HL-60/S4 treated with phorbol 12-myristate 13-acetate at 8.2 ng/mL for 4 days and 3 days (cell line): ENCODE results near the gene DGKG.

Experiments
- in situ Hi-C: fragments of 300-500 bp; cut with MboI; formaldehyde crosslinking; loops from 2 replicates; pipeline ENCODE4 v1.15.0; 2022; ENCODE audit warnings: low sequenced_read_pairs

DGKG gene

DNA sequence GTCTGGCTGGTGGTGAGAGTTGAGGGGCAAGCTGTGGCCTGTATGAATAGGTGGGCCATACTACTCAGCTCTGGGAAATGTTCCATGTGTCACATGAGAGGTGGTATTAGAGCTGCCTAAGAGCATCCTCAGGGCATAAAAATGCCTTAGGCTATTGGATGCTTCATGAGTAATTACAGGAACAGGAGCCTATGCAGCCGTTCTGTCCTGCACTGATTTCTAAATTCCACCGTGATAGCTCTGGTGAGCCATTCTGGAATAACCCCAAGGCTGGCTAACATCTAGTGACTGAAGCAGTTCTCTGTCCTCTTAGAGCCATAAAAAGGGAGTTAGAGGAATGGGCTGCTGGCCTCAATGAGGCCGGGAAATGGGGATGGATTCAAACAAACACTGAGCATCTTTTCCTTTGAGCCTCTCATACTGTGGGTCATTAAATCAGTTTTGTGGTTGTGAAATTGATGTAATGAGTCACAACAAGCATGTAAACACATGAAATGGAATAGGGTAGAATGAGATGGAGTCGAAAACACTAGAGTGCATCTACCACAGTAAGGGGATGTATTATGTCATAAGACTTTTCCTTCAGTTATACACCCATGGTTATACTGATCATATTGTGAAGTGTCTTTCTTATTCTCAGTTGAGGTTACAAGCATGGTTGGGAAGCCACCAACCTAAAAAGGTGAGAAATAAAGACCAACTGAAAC is 41.0 kb downstream of the DGKG start:
- in situ Hi-C loops, result no loop called here

DNA sequence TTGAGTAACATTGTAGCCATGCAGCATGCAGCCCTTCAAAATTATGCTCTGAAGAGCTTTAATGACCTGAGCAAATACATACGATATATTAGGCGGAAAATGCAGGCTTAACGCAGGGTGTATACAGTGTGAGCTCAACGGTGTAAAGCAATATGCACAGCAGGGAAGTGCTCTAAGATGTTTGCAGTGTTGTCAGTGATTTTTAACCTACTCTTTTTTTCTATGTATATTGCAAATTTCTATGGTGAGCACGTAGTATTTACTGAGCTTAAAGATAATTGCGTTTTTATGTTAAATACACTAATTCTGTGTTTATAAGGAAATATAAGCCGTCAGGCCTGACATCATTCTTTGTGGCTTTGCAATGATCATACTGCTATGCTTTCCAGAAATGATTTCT is 42.1 kb downstream of the DGKG start:
- in situ Hi-C loops, result no loop called here

DNA sequence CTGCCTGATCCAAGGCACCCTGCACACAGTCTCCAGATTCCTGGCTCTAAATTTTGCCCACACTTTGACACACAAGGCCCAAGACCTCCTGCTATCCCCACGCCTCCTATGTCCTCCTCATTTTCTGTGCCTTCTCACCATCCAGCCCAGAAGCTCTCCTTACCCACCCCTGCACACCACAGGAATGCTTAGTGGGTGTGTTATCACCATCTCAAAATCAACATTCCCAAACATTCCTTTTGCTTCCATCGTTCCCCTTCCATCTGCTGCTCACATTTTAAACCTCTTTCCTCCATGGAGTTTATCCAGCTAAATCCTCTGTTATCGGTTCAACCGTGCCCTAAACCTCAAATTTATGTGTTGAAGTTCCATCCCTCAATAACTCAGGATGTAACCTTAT is 43.9 kb downstream of the DGKG start:
- in situ Hi-C loops, result no loop called here

DNA sequence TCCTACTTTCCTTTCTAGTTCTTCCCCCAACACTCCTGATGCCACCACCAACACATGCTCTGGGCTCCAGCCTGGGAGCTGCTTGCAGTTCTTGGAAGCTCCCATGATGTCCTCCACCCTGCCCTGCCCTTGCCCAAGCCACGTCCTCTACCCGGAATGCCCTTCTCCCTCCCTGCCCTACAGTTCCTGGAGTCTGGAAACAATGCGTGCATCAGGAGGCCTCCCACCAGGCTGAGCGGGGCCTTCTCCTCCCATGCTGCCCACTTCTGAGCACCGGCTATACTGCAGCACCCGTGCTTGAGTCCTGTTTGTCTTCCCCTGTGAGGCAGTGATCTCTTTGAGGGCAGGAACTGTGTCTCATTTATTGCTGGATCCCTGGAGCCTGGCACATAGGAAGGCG is 44.6 kb downstream of the DGKG start:
- in situ Hi-C loops, result no loop called here

DNA sequence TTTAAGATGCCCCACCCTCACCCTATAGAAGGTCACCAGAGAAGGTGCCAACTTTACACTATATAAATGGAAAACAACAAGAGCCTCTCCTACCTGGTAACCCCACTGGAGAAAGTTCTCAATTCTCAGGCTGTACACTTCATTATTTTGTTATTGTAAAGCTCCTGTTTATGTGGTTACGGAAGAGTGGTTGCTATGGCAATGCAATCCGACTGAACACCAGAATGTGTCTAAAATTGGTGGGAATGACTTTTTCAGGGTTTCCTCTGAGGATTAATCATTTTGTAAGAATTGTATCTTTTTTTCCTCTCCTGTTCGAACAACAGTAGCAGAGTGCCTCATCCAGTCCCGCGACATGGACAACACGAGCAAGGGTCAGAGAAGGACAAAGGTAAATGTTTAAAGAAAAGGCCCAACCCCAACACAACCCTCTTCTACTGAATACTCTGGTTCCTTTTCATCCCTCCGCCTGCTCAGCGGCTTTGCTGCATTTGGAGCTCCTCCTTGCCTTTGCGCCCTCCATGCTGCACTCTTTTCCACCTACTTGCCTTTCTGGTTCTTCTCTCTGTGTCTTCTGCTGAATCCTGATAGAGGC is 45.3 kb downstream of the DGKG start:
- in situ Hi-C loops, result no loop called here

DNA sequence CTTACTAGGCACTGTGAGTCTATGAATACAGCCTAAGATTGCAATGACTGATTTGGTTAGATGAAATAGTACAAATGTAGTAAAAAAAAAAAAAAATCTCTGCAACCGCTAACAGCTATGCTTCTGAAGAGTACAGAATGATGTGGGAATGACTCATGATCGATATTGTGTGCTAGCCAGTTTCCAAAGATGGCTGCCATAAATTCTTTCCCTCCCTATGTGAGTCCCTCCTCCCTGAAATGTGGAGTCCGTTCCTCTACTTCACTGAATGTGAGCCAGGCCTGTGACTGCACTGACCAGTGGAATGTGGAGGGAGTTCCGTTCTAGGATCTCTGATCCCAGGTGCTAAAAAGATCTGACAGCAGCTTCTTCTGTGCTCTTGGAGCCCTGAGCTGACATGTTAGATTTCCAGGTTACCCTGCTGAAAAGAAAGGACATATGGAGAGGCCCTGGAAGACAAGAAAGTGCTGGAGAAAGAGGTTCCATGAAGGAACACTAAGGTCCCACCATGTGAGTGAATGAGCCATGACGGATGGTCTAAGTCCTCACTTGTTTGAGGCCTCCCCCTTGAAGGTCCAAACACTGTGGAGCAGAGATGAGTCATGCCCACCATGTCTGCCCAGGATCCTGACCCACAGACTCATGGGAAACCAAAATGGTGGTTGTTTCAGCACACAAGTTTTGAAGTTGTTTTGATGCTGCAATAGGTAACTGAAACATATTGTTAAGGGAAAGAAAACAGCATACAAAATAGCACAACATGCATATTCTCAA is 46.3 kb downstream of the DGKG start:
- in situ Hi-C loops, result no loop called here

DNA sequence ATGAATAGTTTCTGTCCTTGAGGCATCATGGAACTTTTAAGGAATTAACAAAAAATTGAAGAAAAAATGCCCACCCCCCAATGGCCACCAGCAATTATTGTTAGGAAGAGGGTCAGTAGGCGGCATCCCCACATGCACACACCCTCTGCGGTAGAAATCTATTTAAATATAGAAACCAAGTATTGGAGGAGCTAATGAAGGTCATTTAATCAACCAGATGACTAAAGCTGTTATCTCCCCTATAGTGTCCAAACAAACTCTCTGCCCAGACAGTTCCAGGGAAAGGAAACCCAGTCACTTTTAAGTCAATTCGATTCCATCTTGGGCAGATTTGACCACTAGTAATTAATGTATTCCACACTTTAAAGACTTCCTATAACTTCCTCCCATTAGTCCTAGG is 47.1 kb downstream of the DGKG start:
- in situ Hi-C loops, result no loop called here

DNA sequence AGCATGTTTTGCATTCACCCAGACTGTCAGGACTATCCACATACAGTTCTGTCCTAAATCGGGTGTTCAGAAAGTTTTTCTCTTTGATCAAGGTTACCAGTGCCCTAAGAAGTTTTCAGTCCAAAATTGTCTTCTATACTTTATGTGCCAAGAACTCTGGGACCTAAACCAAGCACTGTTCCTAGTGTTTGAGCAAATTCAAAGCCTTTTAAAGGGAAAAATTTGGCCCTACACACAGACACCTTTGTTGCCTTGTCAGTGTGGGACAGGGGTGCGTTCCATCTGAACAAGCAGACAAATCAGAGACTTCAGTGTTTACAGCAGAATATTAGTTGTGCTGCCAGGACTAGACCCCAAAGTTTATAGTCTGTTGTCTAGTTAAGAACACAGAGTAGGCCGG is 50.6 kb downstream of the DGKG start:
- in situ Hi-C loops, result no loop called here

DNA sequence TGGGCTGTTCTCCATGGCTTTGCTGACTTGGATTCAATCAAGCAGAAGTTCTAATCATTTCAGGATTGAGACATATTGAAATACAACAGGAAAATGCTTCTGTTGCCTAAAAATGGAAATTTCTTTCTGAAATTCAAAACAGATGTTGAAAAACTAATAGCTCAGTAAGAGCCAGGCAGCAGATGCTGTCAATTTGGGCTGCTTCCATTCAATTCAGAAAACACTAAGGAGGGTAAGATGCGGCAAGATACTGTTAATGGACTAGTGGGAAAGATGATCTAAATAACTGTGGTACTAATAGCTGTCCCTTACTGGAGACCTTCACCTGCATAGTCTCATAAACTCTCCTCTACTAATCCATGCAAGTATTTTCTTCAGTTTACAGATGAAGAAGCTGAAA is 53.5 kb downstream of the DGKG start:
- in situ Hi-C loops, result no loop called here

DNA sequence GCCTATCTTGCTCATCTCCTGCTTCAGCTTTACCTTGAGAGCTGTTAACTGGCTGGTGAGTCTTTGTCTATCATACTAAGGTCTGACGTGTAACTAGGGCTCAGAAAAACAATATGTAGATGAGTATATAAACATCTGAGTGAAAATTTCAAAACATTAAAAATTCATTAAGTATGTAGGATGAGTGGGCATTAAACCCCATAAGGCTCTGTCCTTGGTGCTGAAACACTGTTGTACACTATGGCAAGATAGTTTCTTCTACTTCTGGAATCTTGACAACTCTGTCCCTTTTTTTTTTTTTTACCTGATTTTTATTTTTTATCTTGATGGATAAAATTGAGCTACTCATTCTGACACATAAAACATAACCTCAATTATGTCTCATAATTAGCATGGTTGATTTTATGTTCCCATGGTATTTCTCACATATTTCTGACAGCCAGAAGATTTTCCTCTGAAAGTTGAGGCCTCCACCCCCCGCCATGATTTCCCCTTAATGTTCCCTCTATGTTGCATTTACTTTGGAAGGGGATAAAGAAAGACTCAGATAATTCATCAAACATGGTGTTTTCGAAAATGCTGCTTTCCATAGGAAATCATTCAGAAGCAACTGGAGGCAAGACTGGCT is 54.3 kb downstream of the DGKG start:
- in situ Hi-C loops, result no loop called here

DNA sequence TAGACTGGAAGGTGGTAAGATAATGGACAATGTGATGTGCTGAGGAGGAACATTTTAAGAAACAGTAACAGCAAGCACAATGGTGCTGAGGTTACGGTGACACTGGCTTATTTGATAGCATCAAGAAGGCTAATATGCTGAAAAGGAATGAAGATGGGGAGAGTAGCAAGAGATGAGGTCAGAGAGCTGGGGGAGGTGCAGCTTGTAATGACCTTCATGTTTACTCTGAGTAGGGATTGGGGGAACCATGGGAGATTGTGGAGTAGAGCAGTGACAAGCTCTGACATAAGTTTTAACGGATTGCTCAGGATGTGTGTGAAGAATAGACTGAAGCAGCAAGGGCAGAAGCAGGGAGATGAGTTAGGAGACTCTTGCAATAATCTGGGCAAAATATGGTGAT is 56.7 kb downstream of the DGKG start:
- in situ Hi-C loops, result no loop called here

DNA sequence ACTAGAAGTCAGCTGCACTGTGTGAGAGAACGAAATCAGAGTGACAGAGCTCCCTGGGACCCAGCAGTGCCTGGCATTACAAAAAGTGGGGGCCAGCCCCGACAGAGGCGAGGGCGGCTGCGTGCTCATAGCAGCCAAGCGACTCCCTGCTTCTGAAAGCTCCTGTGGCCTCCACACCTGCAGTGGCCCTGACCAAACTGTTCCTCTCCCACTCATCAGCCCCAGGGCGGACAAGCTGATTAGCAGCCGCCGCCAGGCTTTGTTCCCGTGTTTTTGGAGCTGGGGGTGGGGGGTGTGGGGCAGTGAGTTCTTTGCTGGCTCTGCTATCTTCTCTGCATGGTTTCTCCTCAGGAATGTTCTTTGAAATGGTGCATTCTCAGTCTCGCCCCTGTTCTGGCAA is 58.1 kb downstream of the DGKG start:
- in situ Hi-C loops, result no loop called here

DNA sequence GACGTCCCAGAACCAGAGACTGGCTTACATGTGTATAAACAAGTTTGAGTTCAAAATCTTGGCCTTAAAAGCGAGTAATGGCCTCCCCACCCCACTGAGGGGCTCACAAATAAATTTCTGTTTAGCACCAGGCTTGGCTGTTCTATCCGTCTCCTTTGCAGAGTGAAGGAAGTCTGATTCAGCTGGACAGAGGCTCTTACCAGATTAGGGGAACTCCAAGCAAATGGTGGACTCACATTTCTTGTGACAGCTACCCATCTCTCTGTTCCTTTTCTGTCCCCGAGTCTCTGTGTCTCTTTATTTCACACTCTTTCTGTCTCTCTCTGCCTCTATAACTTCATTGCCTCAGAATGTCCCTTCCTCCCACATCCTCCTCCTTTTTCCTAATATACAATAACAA is 62.7 kb downstream of the DGKG start:
- in situ Hi-C loops, result no loop called here

DNA sequence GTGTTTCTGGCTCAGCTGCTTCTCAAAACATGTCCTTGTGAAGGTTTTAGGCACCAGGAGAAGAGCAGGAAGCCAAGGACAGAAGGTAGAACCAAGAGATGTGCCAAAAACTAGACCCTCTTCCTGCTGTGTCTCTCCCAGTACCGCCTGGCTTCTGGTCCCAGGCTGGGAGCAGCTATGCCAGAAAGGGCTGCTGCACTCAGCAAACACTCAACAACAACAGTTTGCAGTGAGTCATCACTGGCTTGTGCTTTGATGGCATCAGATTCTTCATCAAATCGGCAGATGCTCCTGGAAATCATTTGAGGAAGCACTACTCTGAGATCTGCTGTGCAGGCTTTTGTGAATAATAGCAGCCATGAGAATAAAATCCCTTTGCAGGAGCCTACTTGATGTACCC is 63.2 kb downstream of the DGKG start:
- in situ Hi-C loops, result no loop called here

DNA sequence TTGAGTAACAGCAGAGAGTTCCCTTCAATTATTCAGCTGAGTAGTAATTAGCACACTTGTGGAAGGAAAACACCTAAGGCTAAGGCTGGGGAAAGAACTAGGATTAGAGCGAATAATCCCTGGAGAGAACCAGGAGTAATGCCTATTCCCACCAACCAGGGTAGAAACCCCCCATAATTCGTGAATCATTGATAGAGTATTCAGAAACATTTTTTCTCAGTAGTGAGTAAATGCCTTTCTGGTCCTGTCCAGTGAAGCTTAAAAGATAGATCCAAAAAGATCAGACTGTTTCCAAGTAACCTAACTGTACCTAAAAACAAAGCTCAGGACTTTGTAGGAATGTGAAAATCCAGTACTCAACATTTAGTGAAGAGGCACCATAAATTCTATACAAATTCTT is 71.2 kb downstream of the DGKG start:
- in situ Hi-C loops, result no loop called here

DNA sequence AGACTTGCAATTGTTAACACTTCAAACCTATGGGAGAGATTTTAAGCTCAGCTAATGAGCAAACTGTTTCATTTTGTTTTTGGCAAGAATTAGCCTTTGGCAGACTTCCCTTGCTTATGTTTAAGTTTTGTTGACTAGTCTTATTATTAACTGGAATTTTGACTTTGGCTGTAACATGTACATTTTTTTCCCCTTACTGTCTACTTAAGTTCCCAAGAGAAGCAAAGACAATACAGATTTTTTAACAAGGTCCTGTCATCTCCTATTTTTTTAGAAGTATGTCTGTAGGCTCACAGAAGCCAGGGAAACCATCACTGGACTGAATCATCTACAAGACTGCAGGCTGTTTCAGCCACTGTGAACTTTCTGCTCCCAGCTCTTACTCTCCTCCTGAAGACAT is 74.3 kb downstream of the DGKG start:
- in situ Hi-C loops, result no loop called here

DNA sequence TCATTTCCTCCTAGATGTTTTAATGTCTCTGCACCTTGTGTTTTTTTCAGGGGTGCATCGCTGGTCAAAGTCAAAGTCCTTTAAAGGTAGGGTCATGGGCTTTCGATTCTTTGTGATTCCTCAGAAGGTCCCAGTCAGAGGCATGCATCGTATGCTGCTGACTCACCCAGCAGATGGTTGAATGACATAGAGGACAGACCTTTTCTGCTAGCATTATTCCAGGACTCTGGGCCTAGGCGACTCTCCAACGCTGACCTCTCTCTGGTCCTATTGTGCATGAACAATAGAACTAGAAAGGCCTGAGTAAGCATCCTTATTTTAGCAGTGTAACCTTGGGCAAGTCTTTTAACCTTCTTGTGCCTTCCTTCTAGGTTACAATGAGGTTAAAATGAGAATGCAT is 75.9 kb downstream of the DGKG start:
- in situ Hi-C loops, result no loop called here

DNA sequence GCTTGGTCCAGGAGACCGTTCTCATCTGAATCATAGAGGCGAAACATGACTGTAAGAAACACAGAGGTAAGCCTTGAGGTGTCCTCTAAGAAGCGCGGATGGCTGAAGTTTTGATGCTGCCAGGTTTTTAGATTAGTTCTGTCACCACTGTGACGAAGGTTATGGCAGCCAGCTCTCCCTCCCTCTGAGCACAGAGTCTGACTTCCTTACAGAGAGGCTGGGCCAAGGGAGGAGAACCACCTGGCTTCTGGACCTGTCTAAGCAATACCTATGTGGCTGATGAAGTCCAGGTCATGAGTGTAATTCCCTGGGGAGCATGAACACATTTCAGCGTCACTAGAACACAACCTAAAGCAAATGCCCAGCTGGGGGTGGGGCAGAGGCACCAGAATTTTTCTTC is 77.4 kb downstream of the DGKG start:
- in situ Hi-C loops, result no loop called here

DNA sequence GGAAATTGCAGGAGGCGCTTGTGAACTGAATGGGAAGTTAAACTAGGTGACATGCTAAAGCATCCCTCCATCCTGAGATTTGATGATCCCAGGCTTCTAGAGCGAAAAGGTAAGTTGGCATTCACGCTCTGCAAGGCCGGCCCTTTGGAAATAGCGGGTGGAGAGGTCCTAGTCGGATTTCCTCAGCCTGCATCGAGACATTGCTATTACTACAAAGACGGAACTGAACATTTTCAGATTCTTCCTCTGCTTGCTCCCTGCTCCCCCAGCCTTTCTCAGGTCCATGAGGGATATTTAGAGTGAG is 77.7 kb downstream of the DGKG start:
- in situ Hi-C loops, result no loop called here

DNA sequence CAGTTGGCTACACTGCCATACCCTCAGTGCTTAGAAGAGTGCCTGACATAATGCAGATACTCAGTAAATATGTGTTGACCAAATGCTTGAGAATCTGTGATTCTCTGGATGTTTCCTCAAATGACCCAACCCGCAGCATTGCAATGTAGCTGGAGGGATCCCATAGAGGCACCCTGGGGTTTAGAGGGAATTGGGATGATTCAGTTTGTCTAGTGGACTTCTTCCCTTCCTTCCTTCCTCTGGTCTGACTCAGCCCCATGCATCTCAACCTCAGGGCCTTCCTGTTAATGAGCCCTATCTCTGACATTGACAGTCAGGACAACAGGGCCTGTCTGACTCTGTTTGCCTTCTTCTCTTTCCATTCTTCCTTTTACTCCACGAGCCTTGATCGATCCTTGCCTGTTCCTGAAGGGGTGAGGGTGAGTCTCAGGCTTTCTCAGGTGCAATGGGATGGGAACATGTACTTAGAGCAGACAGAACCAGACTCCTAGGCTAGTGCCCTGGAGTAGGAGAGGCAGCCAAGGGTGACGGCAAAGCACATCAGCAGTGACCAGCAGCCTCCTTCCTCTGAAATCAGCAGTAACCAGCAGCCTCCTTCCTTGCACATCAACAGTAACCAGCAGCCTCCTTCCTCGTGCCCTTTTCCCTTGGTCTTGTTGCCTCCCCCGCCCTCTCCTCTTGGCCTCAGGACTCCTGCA is 78.2 kb downstream of the DGKG start:
- in situ Hi-C loops, result no loop called here

DNA sequence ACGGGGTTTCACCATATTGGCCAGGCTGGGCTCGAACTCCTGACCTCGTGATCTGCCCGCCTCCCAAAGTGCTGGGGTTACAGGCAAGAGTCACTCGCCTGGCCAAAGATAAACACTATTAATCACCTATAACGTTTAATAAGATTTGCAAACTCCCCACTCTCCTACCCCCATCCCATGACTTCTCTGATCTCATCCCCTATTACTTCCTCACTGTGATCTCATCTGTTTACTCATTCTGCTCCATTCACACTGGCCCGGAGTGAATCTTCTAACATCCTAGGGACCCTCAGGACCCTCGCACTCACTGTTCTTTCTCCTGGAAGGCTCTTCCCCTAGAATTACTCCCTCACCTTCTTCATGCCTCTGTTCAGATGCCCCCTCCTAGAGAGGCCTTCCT is 78.9 kb downstream of the DGKG start:
- in situ Hi-C loops, result no loop called here

DNA sequence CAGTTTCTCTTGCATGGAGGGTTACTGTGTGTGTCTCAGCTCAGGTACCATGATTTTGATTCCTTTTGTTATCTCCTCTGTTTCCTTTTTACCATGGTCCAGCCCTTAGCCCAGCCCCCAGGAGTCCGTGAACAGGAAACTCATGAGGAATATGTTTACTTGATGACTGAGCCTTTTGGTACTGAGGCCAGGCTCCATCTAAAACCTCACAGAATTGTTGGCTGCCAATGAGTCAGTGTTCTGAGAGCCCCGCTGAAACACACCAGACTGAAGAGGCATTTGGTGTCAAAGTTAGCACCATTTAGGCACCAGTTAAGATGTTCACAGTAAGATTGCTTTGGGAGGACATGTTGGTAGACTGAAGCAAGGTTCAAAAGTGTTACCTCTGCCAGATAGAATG is 80.9 kb downstream of the DGKG start:
- in situ Hi-C loops, result no loop called here
